OCI-LY7 (cell line): Measurements from ENCODE around the gene PSMB5. TPM values are rescaled to one million over a fixed set of nuclear protein-coding genes. Genes with fewer than 3 reads are reported as not detected.

Source experiments
- BruUV-seq: library from RNA; stranded (reverse); fragments of 400-500 nt; replicated peaks from 2 replicates; lab custom pipeline; 2021; lab: Mats Ljungman, UMichigan
- CTCF ChIA-PET: fragments of 300-600 bp; sonication (Branson Sonifier 250); formaldehyde crosslinking; loops from one replicate; lab custom pipeline; 2022; ENCODE audit warnings: antibody characterized with exemption; ENCODE audit not compliant: unreplicated experiment; lab: Charles Lee
- POLR2A ChIA-PET: fragments of 300-600 bp; sonication (Branson Sonifier 250); formaldehyde crosslinking; loops from one replicate; lab custom pipeline; 2022; ENCODE audit warnings: antibody characterized with exemption; lab: Charles Lee
- DNase-seq: peaks from one replicate; pipeline ENCODE4 v3.0.0-alpha.2; 2015; ENCODE audit warnings: low spot score
- H2AFZ ChIP-seq: fragments of 200-600 bp; sonication (generic), shearing (Covaris generic); 2 replicates; pipeline ENCODE4 v1.6.1; 2014; ENCODE audit warnings: mild to moderate bottlenecking, antibody characterized with exemption, low read length, moderate library complexity
- H3K27ac ChIP-seq: fragments of 200-600 bp; sonication (generic); 2 replicates; pipeline ENCODE4 v1.5.1; 2014; ENCODE audit warnings: mixed run types, low read depth, mild to moderate bottlenecking, moderate library complexity, low read length, inconsistent platforms; ENCODE audit not compliant: poor library complexity, severe bottlenecking
- H3K36me3 ChIP-seq: fragments of 200-600 bp; sonication (generic); 2 replicates; pipeline ENCODE4 v1.6.1; 2014; ENCODE audit warnings: mild to moderate bottlenecking, antibody characterized with exemption, low read length, moderate library complexity, mixed read lengths; ENCODE audit not compliant: insufficient read depth
- H3K4me1 ChIP-seq: fragments of 200-600 bp; sonication (generic); 2 replicates; pipeline ENCODE4 v1.5.1; 2014; ENCODE audit warnings: mild to moderate bottlenecking, low read length; ENCODE audit not compliant: insufficient read depth, poor library complexity, severe bottlenecking
- H3K4me2 ChIP-seq: fragments of 200-600 bp; sonication (generic); 2 replicates; pipeline ENCODE4 v1.6.1; 2014; ENCODE audit warnings: mild to moderate bottlenecking, low read length
- H3K4me3 ChIP-seq: fragments of 200-600 bp; sonication (generic); 2 replicates; pipeline ENCODE4 v1.5.1; 2014; ENCODE audit warnings: mild to moderate bottlenecking, low read depth, low read length; ENCODE audit not compliant: poor library complexity, severe bottlenecking
- H3K79me2 ChIP-seq: fragments of 200-600 bp; sonication (generic); 2 replicates; pipeline ENCODE4 v1.6.1; 2016; ENCODE audit warnings: low read depth, mild to moderate bottlenecking, low read length, moderate library complexity, mixed read lengths; ENCODE audit not compliant: insufficient read depth
- H3K9me2 ChIP-seq: fragments of 200-600 bp; sonication (generic); 2 replicates; pipeline ENCODE4 v1.6.1; 2016; ENCODE audit warnings: mild to moderate bottlenecking, low read length, mixed read lengths; ENCODE audit not compliant: insufficient read depth
- H3K9me3 ChIP-seq: fragments of 200-600 bp; sonication (generic); 2 replicates; pipeline ENCODE4 v1.6.1; 2014; ENCODE audit warnings: mild to moderate bottlenecking, mixed run types, low read length, mixed read lengths
- H4K20me1 ChIP-seq: fragments of 200-600 bp; sonication (generic); 2 replicates; pipeline ENCODE4 v1.6.1; 2014; ENCODE audit warnings: mild to moderate bottlenecking, antibody characterized with exemption, low read length, moderate library complexity, mixed read lengths; ENCODE audit not compliant: insufficient read depth
- CTCF ChIP-seq: fragments of 200-600 bp; sonication (generic); conservative IDR thresholded peaks from 2 replicates; pipeline ENCODE4 v1.5.1; 2014; ENCODE audit warnings: mild to moderate bottlenecking, antibody characterized with exemption, low read length, moderate library complexity, mixed read lengths
- EZH2phosphoT487 ChIP-seq: fragments of 200-600 bp; sonication (generic); IDR thresholded peaks from 2 replicates; pipeline ENCODE4 v1.6.1; 2018; ENCODE audit warnings: low read depth, borderline replicate concordance, mild to moderate bottlenecking, mixed run types, antibody characterized with exemption, low read length, moderate library complexity, mixed read lengths
- intact Hi-C: fragments of 100-400 bp; cut with micrococcal nuclease; formaldehyde crosslinking; loops from one replicate; pipeline ENCODE4 v1.10.0; 2022; ENCODE audit not compliant: unreplicated experiment
- total RNA-seq, 2 experiments: library from RNA; depleted of rRNA in 1 of 2; stranded (reverse); fragments of >200 nt in 1 of 2; shearing (Covaris generic) in 1 of 2; gene quantifications; 2 replicates each; pipeline ENCODE4 v1.2.3, GENCODE V29; 2014 to 2022

Gene PSMB5
- total RNA-seq, 2 experiments from 2014 or later, result 111 to 122 TPM

GRCh38 chr14:23054000-23054811 lies 19.5 kb upstream of the PSMB5 start:
- Histone ChIP-seq H3K36me3 (peaks cover 12% of the 10 kb centered on the region), H3K4me2 (no peak overlapping the region), H3K79me2 (no peaks in the 10 kb centered on the region), H3K9me3 (no peaks in the 10 kb centered on the region), H3K27ac (no peak overlapping the region), H3K4me1 (peaks cover 24% of the 10 kb centered on the region), H4K20me1 (no peaks in the 10 kb centered on the region), H3K9me2 (no peaks in the 10 kb centered on the region), H3K4me3 (no peak overlapping the region), H2AFZ (no peak overlapping the region)
- BruUV-seq, result no TSS peak
- peak; percentile 28 for DNase-seq
- no peak for TF ChIP-seq EZH2phosphoT487
- peak; percentile 73 for TF ChIP-seq CTCF
- intact Hi-C loops, result loop anchor here (1.0 to 10.0 kb wide), 2 partner anchors 60 to 479 kb away; no protein-coding TSS in a partner anchor
- CTCF ChIA-PET, result interaction anchor here (0.7 to 1.9 kb wide), 4 partner anchors 56 to 81 kb away, joined by 3 to 5 read pairs (median 3); no protein-coding TSS in a partner anchor
- POLR2A ChIA-PET, result interaction anchor here (1.1 kb wide), 1 partner anchor 41 kb away, joined by 3 read pairs; the partner anchor contains the start of genes ACIN1 and C14orf119

DNA sequence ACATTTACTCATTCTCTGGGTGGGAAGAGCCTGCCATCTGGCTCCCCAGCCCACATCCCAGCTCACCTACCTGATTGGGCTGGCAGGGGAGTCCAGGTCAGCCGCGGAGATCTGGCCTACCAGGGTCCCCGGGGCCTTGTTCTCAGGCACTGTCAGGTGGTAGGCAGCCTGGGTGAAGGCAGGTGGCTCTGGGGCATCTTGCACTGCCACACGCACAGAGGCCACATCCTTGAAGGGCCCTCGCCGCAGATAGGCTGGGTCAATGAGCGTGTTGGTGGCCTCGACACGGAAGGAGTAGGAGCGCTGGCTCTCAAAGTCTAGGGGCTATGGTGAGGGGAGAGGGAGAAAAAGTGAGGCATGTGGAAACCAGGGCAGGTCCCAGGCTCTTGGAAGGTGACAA lies 18.7 kb upstream of the PSMB5 start:
- no peak for TF ChIP-seq CTCF
- TF ChIP-seq EZH2phosphoT487, result no peak
- Histone ChIP-seq H3K4me1 (peaks cover 22% of the 10 kb centered on the region), H3K36me3 (peaks cover 6% of the 10 kb centered on the region; the same call in 1 of the 2 replicates), H3K79me2 (no peaks in the 10 kb centered on the region), H3K27ac (no peak overlapping the region), H3K9me3 (no peaks in the 10 kb centered on the region), H3K4me3 (no peak overlapping the region), H4K20me1 (no peaks in the 10 kb centered on the region), H2AFZ (no peak overlapping the region), H3K9me2 (no peaks in the 10 kb centered on the region), H3K4me2 (no peak overlapping the region)
- CTCF ChIA-PET, result interaction anchor here (0.9 to 1.9 kb wide), 2 partner anchors 55 to 58 kb away, joined by 3 to 5 read pairs; no protein-coding TSS in a partner anchor
- POLR2A ChIA-PET, result interaction anchor here (1.1 kb wide), 1 partner anchor 42 kb away, joined by 3 read pairs; the partner anchor contains the start of genes ACIN1 and C14orf119
- BruUV-seq, result no TSS peak
- DNase-seq, result no peak
- intact Hi-C loops, result loop anchor here (10.0 kb wide), 1 partner anchor 479 kb away; no protein-coding TSS in a partner anchor
